ENCODE measurements around the gene IFNL4.

- TF ChIP-seq YY1 (IDR thresholded peaks at IDR 0.05; ENCODE audit: insufficient read depth, insufficient read length): no peak
- no peak for TF ChIP-seq ZNF274 (IDR thresholded peaks at IDR 0.05; ENCODE audit: low read depth, low read length)
- no peak for TF ChIP-seq SUZ12 (IDR thresholded peaks at IDR 0.05; ENCODE audit: extremely low read depth, insufficient read depth, insufficient read length)
These were observed 30.2 kb downstream of the IFNL4 start for GRCh38 chr19:39218230-39219007.
